OCI-LY3 (cell line): ENCODE measurements around the gene OAF.

ENCODE experiments used
- H2AFZ ChIP-seq: fragments of 200-600, 300-600 bp; shearing (Covaris generic); 2 replicates; pipeline ENCODE4 v1.6.0; 2014; ENCODE audit warnings: antibody characterized with exemption, low read depth, low read length
- H3K27ac ChIP-seq: fragments of 200-600, 300-600 bp; sonication (generic); 2 replicates; pipeline ENCODE4 v1.5.1; 2014; ENCODE audit warnings: mild to moderate bottlenecking, low read length, moderate library complexity, mixed read lengths
- H3K27me3 ChIP-seq: fragments of 200-600, 300-600 bp; sonication (generic); 2 replicates; pipeline ENCODE4 v1.6.1; 2014; ENCODE audit warnings: low read depth, low read length, mixed read lengths
- H3K36me3 ChIP-seq: fragments of 200-600, 300-600 bp; sonication (generic); replicated peaks from 2 replicates; pipeline ENCODE3; 2014; ENCODE audit warnings: low read depth, low read length, mixed read lengths
- H3K4me1 ChIP-seq: fragments of 300-600, 200-600 bp; sonication (generic); 2 replicates; pipeline ENCODE4 v1.6.1; 2014; ENCODE audit warnings: low read length, mixed read lengths
- H3K4me2 ChIP-seq: fragments of 200-600, 300-600 bp; sonication (generic); 2 replicates; pipeline ENCODE4 v1.6.1; 2014; ENCODE audit warnings: low read length, mixed read lengths
- H3K4me3 ChIP-seq: fragments of 300-600, 200-600 bp; sonication (generic); 2 replicates; pipeline ENCODE4 v1.5.1; 2014; ENCODE audit warnings: antibody characterized with exemption, mild to moderate bottlenecking, low read length, moderate library complexity
- H3K79me2 ChIP-seq: fragments of 300-600, 200-600 bp; shearing (Covaris generic); 2 replicates; pipeline ENCODE4 v1.6.1; 2014; ENCODE audit warnings: mild to moderate bottlenecking, low read length, mixed read lengths
- H3K9ac ChIP-seq: fragments of 300-600, 200-600 bp; shearing (Covaris generic); 2 replicates; pipeline ENCODE4 v1.6.0; 2014; ENCODE audit warnings: mild to moderate bottlenecking, low read length, moderate library complexity
- H3K9me3 ChIP-seq: fragments of 200-600, 300-600 bp; shearing (Covaris generic); 2 replicates; pipeline ENCODE4 v1.6.1; 2014; ENCODE audit warnings: low read length, mixed read lengths; ENCODE audit not compliant: insufficient read depth
- H4K20me1 ChIP-seq: fragments of 200-600, 300-600 bp; sonication (generic); 2 replicates; pipeline ENCODE4 v1.6.1; 2016; ENCODE audit warnings: low read length, mixed read lengths; ENCODE audit not compliant: insufficient read depth
- CTCF ChIP-seq: fragments of 200-600, 300-600 bp; sonication (generic); IDR thresholded peaks from 2 replicates; pipeline ENCODE4 v1.5.1; 2014; ENCODE audit warnings: antibody characterized with exemption, low read length, low read depth
- EZH2phosphoT487 ChIP-seq: fragments of 200-600 bp; shearing (Covaris generic); IDR thresholded peaks from 2 replicates; pipeline ENCODE4 v1.6.1; 2018; ENCODE audit warnings: antibody characterized with exemption, mixed run types, low read depth

OAF gene

GRCh38 chr11:120182372-120182771 lies 28.5 kb upstream of the OAF start:
- H3K79me2 ChIP-seq, result no peaks in the 10 kb centered on the region

GRCh38 chr11:120182790-120183491 lies 27.9 kb upstream of the OAF start:
- Histone ChIP-seq H2AFZ (no peak overlapping the region), H3K9ac (no peak overlapping the region), H3K4me2 (no peak overlapping the region), H3K27ac (no peak overlapping the region), H3K79me2 (no peaks in the 10 kb centered on the region), H3K36me3 (no peaks in the 10 kb centered on the region), H3K9me3 (no peaks in the 10 kb centered on the region), H4K20me1 (no peaks in the 10 kb centered on the region), H3K27me3 (peaks cover 10% of the 10 kb centered on the region), H3K4me3 (no peak overlapping the region), H3K4me1 (peaks cover 16% of the 10 kb centered on the region)
- TF ChIP-seq CTCF (peak; percentile 37), EZH2phosphoT487 (no peak)

More at GRCh38 chr11:120182372-120182771, 28.5 kb upstream of the OAF start:
- Histone ChIP-seq H3K4me3 (no peak overlapping the region), H3K27ac (no peak overlapping the region), H3K4me2 (no peak overlapping the region), H4K20me1 (no peaks in the 10 kb centered on the region), H3K4me1 (peaks cover 15% of the 10 kb centered on the region), H3K9ac (no peak overlapping the region), H3K9me3 (no peaks in the 10 kb centered on the region), H3K36me3 (no peaks in the 10 kb centered on the region), H2AFZ (no peak overlapping the region), H3K27me3 (peaks cover 14% of the 10 kb centered on the region)
- no peak for TF ChIP-seq CTCF
- no peak for TF ChIP-seq EZH2phosphoT487

GRCh38 chr11:120183701-120184141 lies 27.1 kb upstream of the OAF start:
- no peak overlapping the region for H2AFZ ChIP-seq
- no peak overlapping the region for H3K4me3 ChIP-seq
- no peaks in the 10 kb centered on the region for H3K79me2 ChIP-seq
- H3K27me3 ChIP-seq, result peaks cover 5% of the 10 kb centered on the region
- H3K27ac ChIP-seq, result no peak overlapping the region
- no peaks in the 10 kb centered on the region for H3K9me3 ChIP-seq
- no peaks in the 10 kb centered on the region for H4K20me1 ChIP-seq
- no peak for TF ChIP-seq EZH2phosphoT487
- H3K4me2 ChIP-seq, result no peak overlapping the region
- H3K9ac ChIP-seq, result no peak overlapping the region
- H3K36me3 ChIP-seq, result no peaks in the 10 kb centered on the region
- peaks cover 16% of the 10 kb centered on the region for H3K4me1 ChIP-seq

- no peaks in the 10 kb centered on the region for H3K79me2 ChIP-seq
- H4K20me1 ChIP-seq, result no peaks in the 10 kb centered on the region
- peaks cover 3% of the 10 kb centered on the region for H3K27me3 ChIP-seq
- H3K4me2 ChIP-seq, result no peak overlapping the region
- TF ChIP-seq EZH2phosphoT487 (no peak), CTCF (no peak)
- no peaks in the 10 kb centered on the region for H3K36me3 ChIP-seq
- H3K9ac ChIP-seq, result no peak overlapping the region
- H3K27ac ChIP-seq, result no peak overlapping the region
- no peak overlapping the region for H3K4me3 ChIP-seq
- peaks cover 16% of the 10 kb centered on the region for H3K4me1 ChIP-seq
- H3K9me3 ChIP-seq, result no peaks in the 10 kb centered on the region
- H2AFZ ChIP-seq, result no peak overlapping the region
These were observed 26.4 kb upstream of the OAF start for GRCh38 chr11:120184371-120184945.
